GM21723 (cell line): ENCODE results near the gene ZNF384.

Experiments
- ATAC-seq: cut with Tn5 transposase; IDR thresholded peaks from one replicate; pipeline ENCODE4 v1.9.1; 2021; ENCODE audit warnings: mild to moderate bottlenecking, moderate library complexity; ENCODE audit not compliant: unreplicated experiment

The ZNF384 gene

GRCh38 chr12:6699259-6699988 is 10.2 kb upstream of the ZNF384 start:
- no peak for ATAC-seq

GRCh38 chr12:6698352-6699046 is 9.3 kb upstream of the ZNF384 start:
- ATAC-seq = no peak

- no peak for ATAC-seq
Observed at GRCh38 chr12:6697584-6698351, 8.6 kb upstream of the ZNF384 start.

GRCh38 chr12:6696690-6697583 is 7.8 kb upstream of the ZNF384 start:
- ATAC-seq = no peak

- no peak for ATAC-seq
Observed at GRCh38 chr12:6695313-6696045, 6.3 kb upstream of the ZNF384 start.

- no peak for ATAC-seq
Observed at GRCh38 chr12:6694701-6695100, 5.5 kb upstream of the ZNF384 start.

GRCh38 chr12:6693832-6694355 is 4.7 kb upstream of the ZNF384 start:
- ATAC-seq = no peak

GRCh38 chr12:6692888-6693287 is 3.7 kb upstream of the ZNF384 start:
- no peak for ATAC-seq

GRCh38 chr12:6691473-6691872 is 2.3 kb upstream of the ZNF384 start:
- no peak for ATAC-seq

GRCh38 chr12:6688543-6688998 is 604 bp downstream of the ZNF384 start:
- ATAC-seq = peak; percentile 2

- no peak for ATAC-seq
Observed at GRCh38 chr12:6685814-6686213, 3.4 kb downstream of the ZNF384 start.

GRCh38 chr12:6684609-6685008 is 4.6 kb downstream of the ZNF384 start:
- ATAC-seq = no peak

GRCh38 chr12:6676962-6677361 is 12.2 kb downstream of the ZNF384 start:
- no peak for ATAC-seq

GRCh38 chr12:6672143-6672542 is 17.0 kb downstream of the ZNF384 start:
- ATAC-seq = no peak

GRCh38 chr12:6667559-6668210 is 21.5 kb downstream of the ZNF384 start:
- ATAC-seq = no peak

GRCh38 chr12:6666211-6666610 is 23.0 kb downstream of the ZNF384 start:
- no peak for ATAC-seq

- ATAC-seq = no peak
Observed at GRCh38 chr12:6664902-6665301, 24.3 kb downstream of the ZNF384 start.

GRCh38 chr12:6662906-6663742 is 26.1 kb downstream of the ZNF384 start, which contains the start of gene ING4:
Gene ING4, minus strand, starts transcription at chr12:6663119. Its CDS starts 18 bp downstream, at chr12:6663101.
- peak; percentile 96 for ATAC-seq
